GM23338 (cell line): Measurements from ENCODE around the gene ABCA4. TPM values are rescaled to one million over a fixed set of nuclear protein-coding genes. Genes with fewer than 3 reads are reported as not detected.

ENCODE experiments used
- ATAC-seq: fragments of 200-7000 bp; cut with Tn5 transposase; 3 replicates; pipeline ENCODE4 v1.9.1; 2020
- DNase-seq: peaks from one replicate; pipeline ENCODE4 v3.0.0-alpha.2; 2015; ENCODE audit warnings: low spot score
- H2AFZ ChIP-seq: fragments of 200-600 bp; sonication (generic); 2 replicates; pipeline ENCODE4 v1.8.0; 2016; ENCODE audit warnings: antibody characterized with exemption, mild to moderate bottlenecking, moderate library complexity
- H3F3A ChIP-seq: fragments of 200-600 bp; sonication (generic); replicated peaks from 2 replicates; pipeline ENCODE4 v1.8.0; 2017; ENCODE audit warnings: antibody characterized with exemption, mixed run types, low read depth
- H3K27ac ChIP-seq: fragments of 200-600 bp; sonication (generic); 2 replicates; pipeline ENCODE4 v1.6.1; 2016; ENCODE audit warnings: low read depth
- H3K27me3 ChIP-seq: fragments of 200-600 bp; sonication (generic); 2 replicates; pipeline ENCODE4 v1.8.0; 2016; ENCODE audit warnings: mild to moderate bottlenecking, mixed run types, moderate library complexity; ENCODE audit not compliant: insufficient read depth
- H3K36me3 ChIP-seq: fragments of 200-600 bp; sonication (generic); 2 replicates; pipeline ENCODE4 v1.8.0; 2016; ENCODE audit warnings: mild to moderate bottlenecking; ENCODE audit not compliant: insufficient read depth
- H3K4me1 ChIP-seq: fragments of 200-600 bp; sonication (generic); 2 replicates; pipeline ENCODE4 v1.8.0; 2016; ENCODE audit warnings: mild to moderate bottlenecking, moderate library complexity; ENCODE audit not compliant: insufficient read depth
- H3K4me2 ChIP-seq: fragments of 200-600 bp; sonication (generic); 2 replicates; pipeline ENCODE4 v1.7.1; 2017; ENCODE audit warnings: mixed run types
- H3K4me3 ChIP-seq: fragments of 200-600 bp; sonication (generic); 2 replicates; pipeline ENCODE4 v1.6.1; 2016; ENCODE audit warnings: mixed run types
- H3K79me2 ChIP-seq: fragments of 200-600 bp; sonication (generic); replicated peaks from 2 replicates; pipeline ENCODE4 v1.8.0; 2017; ENCODE audit warnings: mild to moderate bottlenecking; ENCODE audit not compliant: insufficient read depth
- H3K9me2 ChIP-seq: fragments of 200-600 bp; sonication (generic); 2 replicates; pipeline ENCODE4 v1.8.0; 2017; ENCODE audit not compliant: insufficient read depth
- H4K20me1 ChIP-seq: fragments of 200-600 bp; sonication (generic); replicated peaks from 2 replicates; pipeline ENCODE4 v1.8.0; 2017; ENCODE audit warnings: mild to moderate bottlenecking; ENCODE audit not compliant: insufficient read depth
- H3K27ac Mint-ChIP-seq: 2 replicates; pipeline ENCODE4 v1.8.0; 2020; ENCODE audit warnings: inconsistent platforms, mild to moderate bottlenecking, moderate library complexity, mixed read lengths
- H3K27me3 Mint-ChIP-seq: 3 replicates; pipeline ENCODE4 v1.8.0; 2022; ENCODE audit warnings: low read depth, mild to moderate bottlenecking, moderate library complexity, mixed read lengths, inconsistent platforms; ENCODE audit not compliant: insufficient read depth, poor library complexity
- H3K36me3 Mint-ChIP-seq: 3 replicates; pipeline ENCODE4 v1.8.0; 2021; ENCODE audit warnings: low read depth, mild to moderate bottlenecking, inconsistent platforms, moderate library complexity, mixed read lengths
- H3K4me1 Mint-ChIP-seq: 3 replicates; pipeline ENCODE4 v1.8.0; 2020; ENCODE audit warnings: mild to moderate bottlenecking, inconsistent platforms, mixed read lengths
- H3K4me3 Mint-ChIP-seq: 3 replicates; pipeline ENCODE4 v1.8.0; 2021; ENCODE audit warnings: moderate library complexity, mild to moderate bottlenecking, inconsistent platforms, mixed read lengths
- H3K9me3 Mint-ChIP-seq: 3 replicates; pipeline ENCODE4 v1.8.0; 2020; ENCODE audit warnings: moderate library complexity, mild to moderate bottlenecking, inconsistent platforms, mixed read lengths
- CREB1 ChIP-seq: fragments of 250-450 bp; sonication (Bioruptor Pico); IDR thresholded peaks from 2 replicates; pipeline ENCODE4 v1.5.0; 2020; ENCODE audit warnings: low read depth, mild to moderate bottlenecking, moderate library complexity
- CTCF ChIP-seq, 2 experiments: fragments of 200-600 bp in 1 of 2; sonication (generic) in 1 of 2; conservative IDR thresholded peaks; 2 replicates each; pipeline versions ENCODE4 v1.5.1 to v1.6.1; 2016 to 2017; ENCODE audit warnings: antibody characterized with exemption in 2 of 2, low read depth in 2 of 2, mild to moderate bottlenecking in 2 of 2, moderate library complexity in 1 of 2
- ETS1 ChIP-seq: IDR thresholded peaks from 2 replicates; pipeline ENCODE4 v1.6.1; 2016; ENCODE audit warnings: antibody characterized with exemption
- EZH2 ChIP-seq: fragments of 200-600 bp; sonication (generic); IDR thresholded peaks from one replicate; pipeline ENCODE4 v1.8.0; 2017; ENCODE audit warnings: antibody characterized with exemption, mild to moderate bottlenecking, low read depth; ENCODE audit not compliant: unreplicated experiment
- EZH2phosphoT487 ChIP-seq: fragments of 200-600 bp; sonication (generic); IDR thresholded peaks from one replicate; pipeline ENCODE4 v1.8.1; 2018; ENCODE audit warnings: antibody characterized with exemption; ENCODE audit not compliant: unreplicated experiment
- JUNB ChIP-seq: IDR thresholded peaks from one replicate; pipeline ENCODE4 v1.6.1; 2016; ENCODE audit warnings: antibody characterized with exemption; ENCODE audit not compliant: unreplicated experiment
- NANOG ChIP-seq: IDR thresholded peaks from 2 replicates; pipeline ENCODE4 v1.6.1; 2016; ENCODE audit warnings: antibody characterized with exemption, borderline replicate concordance
- POLR2AphosphoS5 ChIP-seq: IDR thresholded peaks from 2 replicates; pipeline ENCODE4 v1.6.1; 2016; ENCODE audit warnings: antibody characterized with exemption, low read depth
- REST ChIP-seq: IDR thresholded peaks from one replicate; pipeline ENCODE4 v1.6.1; 2018; ENCODE audit warnings: antibody characterized with exemption; ENCODE audit not compliant: unreplicated experiment
- STAT1 ChIP-seq: IDR thresholded peaks from one replicate; pipeline ENCODE4 v1.6.1; 2016; ENCODE audit warnings: antibody characterized with exemption; ENCODE audit not compliant: unreplicated experiment
- ZNF331 ChIP-seq: fragments of 250-450 bp; sonication (Bioruptor Pico); IDR thresholded peaks from 2 replicates; pipeline ENCODE4 v1.5.0; 2020; ENCODE audit warnings: low read depth, mild to moderate bottlenecking, moderate library complexity
- polyA plus RNA-seq: library from polyadenylated mRNA; unstranded; fragments of >200 nt; fragmentation: Nextera tagmentation; extraction: Ambion mirVana; gene quantifications from 2 replicates; pipeline ENCODE4 v1.2.1, GENCODE V29; 2016
- total RNA-seq: library from RNA; depleted of rRNA; stranded (reverse); fragments of >200 nt; shearing (Covaris generic); gene quantifications from 2 replicates; pipeline ENCODE4 v1.2.3, GENCODE V29; 2014

ABCA4 gene
- total and polyA plus RNA-seq, 2 experiments from 2014 or later, result not detected

- ATAC-seq (no peak), DNase-seq (no peak)
- Histone ChIP-seq H4K20me1 (no peaks in the 10 kb centered on the region), H3K4me2 (peak overlapping the region; percentile 51; the same call in 1 of the 2 replicates), H3K4me3 (no peak overlapping the region), H3K27me3 (peaks cover 18% of the 10 kb centered on the region; the same call in 1 of the 2 replicates), H3K27ac (no peak overlapping the region), H3K4me1 (peaks cover 30% of the 10 kb centered on the region), H3K9me2 (no peaks in the 10 kb centered on the region), H2AFZ (no peak overlapping the region), H3K79me2 (no peaks in the 10 kb centered on the region), H3F3A (no peaks in the 10 kb centered on the region), H3K36me3 (no peaks in the 10 kb centered on the region)
- peaks cover 35% of the 10 kb centered on the region for H3K27me3 Mint-ChIP-seq
- no peaks in the 10 kb centered on the region; the same call in 1 of the 3 replicates for H3K9me3 Mint-ChIP-seq
- no peaks in the 10 kb centered on the region for H3K36me3 Mint-ChIP-seq
- TF ChIP-seq JUNB (no peak), CREB1 (CRISPR knock-in tag) (no peak), POLR2AphosphoS5 (no peak), STAT1 (no peak), EZH2phosphoT487 (no peak), EZH2 (no peak), ETS1 (no peak)
- no peak overlapping the region for H3K4me3 Mint-ChIP-seq
- no peak overlapping the region for H3K27ac Mint-ChIP-seq
- H3K4me1 Mint-ChIP-seq, result peaks cover 72% of the 10 kb centered on the region
These were observed 3.6 kb downstream of the ABCA4 start for GRCh38 chr1:94117259-94117851.

GRCh38 chr1:94115900-94116436, 5.0 kb downstream of the ABCA4 start:
- TF ChIP-seq CTCF (conservative IDR thresholded peaks at IDR 0.05; ENCODE audit: low read depth in 2 of 2) (no peak), EZH2phosphoT487 (no peak), REST (no peak), CREB1 (CRISPR knock-in tag) (no peak), POLR2AphosphoS5 (no peak), NANOG (no peak), ZNF331 (no peak)
- no peaks in the 10 kb centered on the region for H4K20me1 ChIP-seq
- Mint-ChIP-seq H3K9me3 (no peaks in the 10 kb centered on the region; the same call in 1 of the 3 replicates), H3K36me3 (no peaks in the 10 kb centered on the region), H3K4me3 (no peak overlapping the region), H3K27ac (no peak overlapping the region), H3K4me1 (peaks cover 72% of the 10 kb centered on the region), H3K27me3 (peaks cover 28% of the 10 kb centered on the region)
- no peak overlapping the region for H3K4me3 ChIP-seq
- peak overlapping the region; percentile 51 for H3K4me2 ChIP-seq
- peaks cover 34% of the 10 kb centered on the region for H3K4me1 ChIP-seq
- H3K79me2 ChIP-seq, result no peaks in the 10 kb centered on the region
- DNase-seq (no peak), ATAC-seq (no peak)
- H3K27ac ChIP-seq, result no peak overlapping the region
- H3K27me3 ChIP-seq, result peaks cover 18% of the 10 kb centered on the region; the same call in 1 of the 2 replicates
- no peaks in the 10 kb centered on the region for H3F3A ChIP-seq
- no peaks in the 10 kb centered on the region for H3K9me2 ChIP-seq
- H3K36me3 ChIP-seq, result no peaks in the 10 kb centered on the region
- H2AFZ ChIP-seq, result peak overlapping the region; percentile 86; the same call in 1 of the 2 replicates
